ENCODE measurements around the gene CEP112. TPM values are rescaled to one million over a fixed set of nuclear protein-coding genes. Genes with fewer than 3 reads are reported as not detected.

The CEP112 gene
- total and polyA plus RNA-seq, 2 experiments from 2014 or later = 4.0 to 4.3 TPM

DNA sequence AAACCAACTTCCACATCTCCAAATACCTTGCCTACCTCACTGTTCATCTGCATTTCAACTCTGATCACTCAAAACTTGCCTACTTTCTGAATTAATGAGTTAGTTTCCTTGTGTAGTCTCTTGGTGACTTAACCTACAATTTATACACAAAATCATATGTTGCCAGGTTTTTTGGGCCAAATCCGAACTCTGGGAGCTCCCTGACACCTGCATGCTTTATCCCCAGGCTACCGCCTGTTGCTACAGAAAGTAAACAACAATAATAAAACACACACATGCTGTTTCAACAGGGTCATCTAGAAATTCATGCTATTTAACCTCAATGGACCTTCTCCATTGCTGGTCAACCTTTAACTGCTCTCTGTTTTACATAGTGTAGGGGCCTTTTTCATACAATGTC, 526.0 kb downstream of the CEP112 start (continued):
- TF ChIP-seq ETS1 (IDR thresholded peaks at IDR 0.05) = no peak
- TF ChIP-seq EZH2 (IDR thresholded peaks at IDR 0.05; ENCODE audit: low read depth, unreplicated experiment) = no peak

GRCh38 chr17:65664696-65665095, 527.2 kb downstream of the CEP112 start:
- H3K27me3 Mint-ChIP-seq (ENCODE audit: insufficient read depth, low read depth, poor library complexity) = no peaks in the 10 kb centered on the region
- H3K4me2 ChIP-seq = no peak overlapping the region
- no peak overlapping the region for H3K4me3 Mint-ChIP-seq
- no peak overlapping the region for H3K27ac Mint-ChIP-seq
- DNase-seq (ENCODE audit: low spot score) = no peak
- H3K4me3 ChIP-seq = no peak overlapping the region
- 0 out of 2 replicates have a peak, but pooled peaks cover 7% of the 10 kb centered on the region for H3K9me2 ChIP-seq (ENCODE audit: insufficient read depth)
- ATAC-seq = no peak
- H3F3A ChIP-seq (replicated peaks; ENCODE audit: low read depth) = no peaks in the 10 kb centered on the region
- TF ChIP-seq CREB1 (CRISPR knock-in tag; IDR thresholded peaks at IDR 0.05; ENCODE audit: low read depth) (no peak), STAT1 (IDR thresholded peaks at IDR 0.05; ENCODE audit: unreplicated experiment) (no peak), POLR2AphosphoS5 (IDR thresholded peaks at IDR 0.05; ENCODE audit: low read depth) (no peak), NANOG (IDR thresholded peaks at IDR 0.05; ENCODE audit: borderline replicate concordance) (no peak), ZNF114 (CRISPR knock-in tag; IDR thresholded peaks at IDR 0.05) (no peak), JUNB (IDR thresholded peaks at IDR 0.05; ENCODE audit: unreplicated experiment) (no peak), ETS1 (IDR thresholded peaks at IDR 0.05) (no peak), EZH2phosphoT487 (IDR thresholded peaks at IDR 0.05; ENCODE audit: unreplicated experiment) (no peak), EZH2 (IDR thresholded peaks at IDR 0.05; ENCODE audit: low read depth, unreplicated experiment) (no peak)
- TF ChIP-seq, protein P1, sequence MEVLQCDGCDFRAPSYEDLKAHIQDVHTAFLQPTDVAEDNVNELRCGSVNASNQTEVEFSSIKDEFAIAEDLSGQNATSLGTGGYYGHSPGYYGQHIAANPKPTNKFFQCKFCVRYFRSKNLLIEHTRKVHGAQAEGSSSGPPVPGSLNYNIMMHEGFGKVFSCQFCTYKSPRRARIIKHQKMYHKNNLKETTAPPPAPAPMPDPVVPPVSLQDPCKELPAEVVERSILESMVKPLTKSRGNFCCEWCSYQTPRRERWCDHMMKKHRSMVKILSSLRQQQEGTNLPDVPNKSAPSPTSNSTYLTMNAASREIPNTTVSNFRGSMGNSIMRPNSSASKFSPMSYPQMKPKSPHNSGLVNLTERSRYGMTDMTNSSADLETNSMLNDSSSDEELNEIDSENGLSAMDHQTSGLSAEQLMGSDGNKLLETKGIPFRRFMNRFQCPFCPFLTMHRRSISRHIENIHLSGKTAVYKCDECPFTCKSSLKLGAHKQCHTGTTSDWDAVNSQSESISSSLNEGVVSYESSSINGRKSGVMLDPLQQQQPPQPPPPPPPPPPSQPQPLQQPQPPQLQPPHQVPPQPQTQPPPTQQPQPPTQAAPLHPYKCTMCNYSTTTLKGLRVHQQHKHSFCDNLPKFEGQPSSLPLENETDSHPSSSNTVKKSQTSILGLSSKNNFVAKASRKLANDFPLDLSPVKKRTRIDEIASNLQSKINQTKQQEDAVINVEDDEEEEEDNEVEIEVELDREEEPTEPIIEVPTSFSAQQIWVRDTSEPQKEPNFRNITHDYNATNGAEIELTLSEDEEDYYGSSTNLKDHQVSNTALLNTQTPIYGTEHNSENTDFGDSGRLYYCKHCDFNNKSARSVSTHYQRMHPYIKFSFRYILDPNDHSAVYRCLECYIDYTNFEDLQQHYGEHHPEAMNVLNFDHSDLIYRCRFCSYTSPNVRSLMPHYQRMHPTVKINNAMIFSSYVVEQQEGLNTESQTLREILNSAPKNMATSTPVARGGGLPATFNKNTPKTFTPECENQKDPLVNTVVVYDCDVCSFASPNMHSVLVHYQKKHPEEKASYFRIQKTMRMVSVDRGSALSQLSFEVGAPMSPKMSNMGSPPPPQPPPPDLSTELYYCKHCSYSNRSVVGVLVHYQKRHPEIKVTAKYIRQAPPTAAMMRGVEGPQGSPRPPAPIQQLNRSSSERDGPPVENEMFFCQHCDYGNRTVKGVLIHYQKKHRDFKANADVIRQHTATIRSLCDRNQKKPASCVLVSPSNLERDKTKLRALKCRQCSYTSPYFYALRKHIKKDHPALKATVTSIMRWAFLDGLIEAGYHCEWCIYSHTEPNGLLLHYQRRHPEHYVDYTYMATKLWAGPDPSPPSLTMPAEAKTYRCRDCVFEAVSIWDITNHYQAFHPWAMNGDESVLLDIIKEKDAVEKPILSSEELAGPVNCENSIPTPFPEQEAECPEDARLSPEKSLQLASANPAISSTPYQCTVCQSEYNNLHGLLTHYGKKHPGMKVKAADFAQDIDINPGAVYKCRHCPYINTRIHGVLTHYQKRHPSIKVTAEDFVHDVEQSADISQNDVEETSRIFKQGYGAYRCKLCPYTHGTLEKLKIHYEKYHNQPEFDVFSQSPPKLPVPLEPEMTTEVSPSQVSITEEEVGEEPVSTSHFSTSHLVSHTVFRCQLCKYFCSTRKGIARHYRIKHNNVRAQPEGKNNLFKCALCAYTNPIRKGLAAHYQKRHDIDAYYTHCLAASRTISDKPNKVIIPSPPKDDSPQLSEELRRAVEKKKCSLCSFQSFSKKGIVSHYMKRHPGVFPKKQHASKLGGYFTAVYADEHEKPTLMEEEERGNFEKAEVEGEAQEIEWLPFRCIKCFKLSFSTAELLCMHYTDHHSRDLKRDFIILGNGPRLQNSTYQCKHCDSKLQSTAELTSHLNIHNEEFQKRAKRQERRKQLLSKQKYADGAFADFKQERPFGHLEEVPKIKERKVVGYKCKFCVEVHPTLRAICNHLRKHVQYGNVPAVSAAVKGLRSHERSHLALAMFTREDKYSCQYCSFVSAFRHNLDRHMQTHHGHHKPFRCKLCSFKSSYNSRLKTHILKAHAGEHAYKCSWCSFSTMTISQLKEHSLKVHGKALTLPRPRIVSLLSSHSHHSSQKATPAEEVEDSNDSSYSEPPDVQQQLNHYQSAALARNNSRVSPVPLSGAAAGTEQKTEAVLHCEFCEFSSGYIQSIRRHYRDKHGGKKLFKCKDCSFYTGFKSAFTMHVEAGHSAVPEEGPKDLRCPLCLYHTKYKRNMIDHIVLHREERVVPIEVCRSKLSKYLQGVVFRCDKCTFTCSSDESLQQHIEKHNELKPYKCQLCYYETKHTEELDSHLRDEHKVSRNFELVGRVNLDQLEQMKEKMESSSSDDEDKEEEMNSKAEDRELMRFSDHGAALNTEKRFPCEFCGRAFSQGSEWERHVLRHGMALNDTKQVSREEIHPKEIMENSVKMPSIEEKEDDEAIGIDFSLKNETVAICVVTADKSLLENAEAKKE (CRISPR knock-in tag; IDR thresholded peaks at IDR 0.05) = no peak
- no peaks in the 10 kb centered on the region for H3K36me3 Mint-ChIP-seq (ENCODE audit: low read depth)
- H3K4me1 ChIP-seq (ENCODE audit: insufficient read depth) = peaks cover 10% of the 10 kb centered on the region; the same call in 1 of the 2 replicates
- H2AFZ ChIP-seq = no peak overlapping the region
- no peaks in the 10 kb centered on the region; the same call in 1 of the 3 replicates for H3K9me3 Mint-ChIP-seq
- H4K20me1 ChIP-seq (replicated peaks; ENCODE audit: insufficient read depth) = no peaks in the 10 kb centered on the region
- no peaks in the 10 kb centered on the region for H3K36me3 ChIP-seq (ENCODE audit: insufficient read depth)
- H3K27me3 ChIP-seq (ENCODE audit: insufficient read depth) = no peaks in the 10 kb centered on the region
- H3K4me1 Mint-ChIP-seq = peaks cover 10% of the 10 kb centered on the region
- no peak overlapping the region for H3K27ac ChIP-seq (ENCODE audit: low read depth)
- H3K79me2 ChIP-seq (replicated peaks; ENCODE audit: insufficient read depth) = no peaks in the 10 kb centered on the region
